ENCODE data around the gene AXDND1.

DNA sequence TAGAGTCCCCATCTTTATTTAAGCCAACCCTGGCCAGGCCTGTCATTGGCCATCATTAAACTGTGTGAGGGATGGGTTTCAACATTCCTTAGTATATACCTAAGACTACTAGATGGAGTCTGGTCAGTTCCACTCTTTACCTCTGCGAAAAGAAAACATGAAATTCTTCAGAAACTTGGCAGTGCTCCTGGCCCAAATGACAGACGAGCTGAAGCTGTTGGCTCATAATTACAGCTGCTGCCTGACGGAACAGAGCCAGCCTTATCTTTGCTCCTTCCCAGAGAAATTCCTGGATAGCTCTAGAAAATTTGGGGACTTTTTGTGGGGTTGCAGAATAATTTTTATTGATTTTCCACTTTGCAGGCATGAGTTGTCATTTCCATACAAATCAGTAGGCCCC, 179.6 kb downstream of the AXDND1 start:
- TF ChIP-seq POLR2A (IDR thresholded peaks at IDR 0.05; ENCODE audit: low read length) (no peak), GATA1 (IDR thresholded peaks at IDR 0.05; ENCODE audit: low read depth, low read length) (no peak)

Measured in erythroblast (primary cell).